ENCODE results near the gene ZNF587. TPM values are rescaled to one million over a fixed set of nuclear protein-coding genes. Genes with fewer than 3 reads are reported as not detected.

The ZNF587 gene
- total and polyA plus RNA-seq, 2 experiments from 2014 or later = 8.8 to 36.8 TPM

- Histone ChIP-seq H3K79me2 (peaks cover 36% of the 10 kb centered on the region), H4K20me1 (ENCODE audit: insufficient read depth, poor library complexity, severe bottlenecking) (no peaks in the 10 kb centered on the region), H3K4me2 (peak overlapping the region; percentile 91), H3K36me3 (replicated peaks; ENCODE audit: insufficient read depth, low read depth) (no peaks in the 10 kb centered on the region), H2AFZ (no peak overlapping the region), H3K27ac (peak overlapping the region; percentile 28), H3K27me3 (no peaks in the 10 kb centered on the region), H3K9me2 (replicated peaks; ENCODE audit: insufficient read depth) (no peaks in the 10 kb centered on the region), H3K9me3 (ENCODE audit: low read depth) (no peaks in the 10 kb centered on the region), H3K4me3 (no peak overlapping the region), H3K4me1 (ENCODE audit: insufficient read depth) (peaks cover 11% of the 10 kb centered on the region)
- DNase-seq (ENCODE audit: low spot score) = peak; percentile 47
- no peak for TF ChIP-seq EZH2 (IDR thresholded peaks at IDR 0.05; ENCODE audit: borderline replicate concordance)
- TF ChIP-seq EZH2phosphoT487 (IDR thresholded peaks at IDR 0.05; ENCODE audit: low read depth, severe bottlenecking, unreplicated experiment) = no peak
- TF ChIP-seq CTCF (IDR thresholded peaks at IDR 0.05; ENCODE audit: poor library complexity) = no peak
- 46% methylated on average over 3 of the region's 3 CpGs for WGBS (ENCODE audit: low lambda C conversion rate, missing lambda C conversion rate)
Measured at GRCh38 chr19:57914531-57914930, 64.9 kb downstream of the ZNF587 start.

Other genes starting within 250 kb of the ZNF587 start
- gene ZNF530, start 250.0 kb upstream of the ZNF587 start, total RNA-seq = 1.3 and 1.8 TPM in 2 replicates
- gene ZNF530, start 250.0 kb upstream of the ZNF587 start, polyA plus RNA-seq = 1.3 and 2.8 TPM in 2 replicates
- 11.7 and 24.3 TPM in 2 replicates for gene ZNF134, start 235.6 kb upstream of the ZNF587 start, total RNA-seq
- gene ZNF134, start 235.6 kb upstream of the ZNF587 start, polyA plus RNA-seq = 9.7 and 10.7 TPM in 2 replicates
- gene ZNF211, start 216.7 kb upstream of the ZNF587 start, total RNA-seq = 9.5 and 17.2 TPM in 2 replicates
- gene ZNF211, start 216.7 kb upstream of the ZNF587 start, polyA plus RNA-seq = 11.9 and 12.2 TPM in 2 replicates
- gene ZSCAN4, start 180.9 kb upstream of the ZNF587 start, total RNA-seq = 0.12 TPM in 1 of 2 replicates, not detected in the other
- not detected in 2 replicates for gene ZSCAN4, start 180.9 kb upstream of the ZNF587 start, polyA plus RNA-seq
- gene ZNF551, start 167.9 kb upstream of the ZNF587 start, total RNA-seq = 11.6 and 13.2 TPM in 2 replicates
- gene ZNF551, start 167.9 kb upstream of the ZNF587 start, polyA plus RNA-seq = 2.0 and 2.2 TPM in 2 replicates
- gene ZNF154, start 140.7 kb upstream of the ZNF587 start, total RNA-seq = 10.7 and 11.1 TPM in 2 replicates
- gene ZNF154, start 140.7 kb upstream of the ZNF587 start, polyA plus RNA-seq = 3.5 and 5.6 TPM in 2 replicates
- 6.7 and 6.8 TPM in 2 replicates for gene ZNF671, start 122.2 kb upstream of the ZNF587 start, total RNA-seq
- 3.9 and 6.7 TPM in 2 replicates for gene ZNF671, start 122.2 kb upstream of the ZNF587 start, polyA plus RNA-seq
- gene ZNF776, start 103.0 kb upstream of the ZNF587 start, total RNA-seq = 10.3 and 11.4 TPM in 2 replicates
- 8.2 and 10.6 TPM in 2 replicates for gene ZNF776, start 103.0 kb upstream of the ZNF587 start, polyA plus RNA-seq
- gene ZNF586, start 80.2 kb upstream of the ZNF587 start, total RNA-seq = 11.4 and 22.5 TPM in 2 replicates
- gene ZNF586, start 80.2 kb upstream of the ZNF587 start, polyA plus RNA-seq = 8.0 and 11.2 TPM in 2 replicates
- 25.9 and 26.7 TPM in 2 replicates for gene ZNF552, start 34.9 kb upstream of the ZNF587 start, total RNA-seq
- 12.9 and 13.7 TPM in 2 replicates for gene ZNF552, start 34.9 kb upstream of the ZNF587 start, polyA plus RNA-seq
- gene ZNF587B, start 19.6 kb upstream of the ZNF587 start, total RNA-seq = 13.9 and 16.8 TPM in 2 replicates
- 1.8 and 6.4 TPM in 2 replicates for gene ZNF587B, start 19.6 kb upstream of the ZNF587 start, polyA plus RNA-seq
- gene ZNF814, start 39.2 kb downstream of the ZNF587 start, total RNA-seq = 11.4 and 16.1 TPM in 2 replicates
- gene ZNF814, start 39.2 kb downstream of the ZNF587 start, polyA plus RNA-seq = 19.2 and 40.0 TPM in 2 replicates
- gene ZNF417, start 66.7 kb downstream of the ZNF587 start, total RNA-seq = 11.4 and 14.3 TPM in 2 replicates
- gene ZNF417, start 66.7 kb downstream of the ZNF587 start, polyA plus RNA-seq = 3.9 and 6.2 TPM in 2 replicates
- 6.1 and 8.2 TPM in 2 replicates for gene ZNF418, start 85.5 kb downstream of the ZNF587 start, total RNA-seq
- gene ZNF418, start 85.5 kb downstream of the ZNF587 start, polyA plus RNA-seq = 2.8 and 3.2 TPM in 2 replicates
- gene ZNF256, start 97.8 kb downstream of the ZNF587 start, total RNA-seq = 5.4 and 8.8 TPM in 2 replicates
- 3.7 and 4.6 TPM in 2 replicates for gene ZNF256, start 97.8 kb downstream of the ZNF587 start, polyA plus RNA-seq
- 0.60 TPM in 1 of 2 replicates, not detected in the other for gene C19orf18, start 124.7 kb downstream of the ZNF587 start, total RNA-seq
- 1.9 and 2.0 TPM in 2 replicates for gene C19orf18, start 124.7 kb downstream of the ZNF587 start, polyA plus RNA-seq
- gene ZNF606, start 153.0 kb downstream of the ZNF587 start, total RNA-seq = 18.0 and 19.7 TPM in 2 replicates
- 17.6 and 26.0 TPM in 2 replicates for gene ZNF606, start 153.0 kb downstream of the ZNF587 start, polyA plus RNA-seq
- gene ZSCAN1, start 184.2 kb downstream of the ZNF587 start, total RNA-seq = 0.33 and 1.2 TPM in 2 replicates
- 1.1 and 3.8 TPM in 2 replicates for gene ZSCAN1, start 184.2 kb downstream of the ZNF587 start, polyA plus RNA-seq
- gene ZNF135, start 209.4 kb downstream of the ZNF587 start, total RNA-seq = 5.8 and 7.4 TPM in 2 replicates
- gene ZNF135, start 209.4 kb downstream of the ZNF587 start, polyA plus RNA-seq = 4.3 and 5.0 TPM in 2 replicates
- gene ZSCAN18, start 248.4 kb downstream of the ZNF587 start, total RNA-seq = 30.4 and 49.8 TPM in 2 replicates
- 51.8 and 59.1 TPM in 2 replicates for gene ZSCAN18, start 248.4 kb downstream of the ZNF587 start, polyA plus RNA-seq